GM18873 (cell line): ENCODE data around the gene PHF21A.
"Not testable (repeated sequence)": the region's sequence is repeated elsewhere in the genome, so short reads cannot be mapped to it uniquely, and the experiment has no call there.

Experiments used
- ATAC-seq: cut with Tn5 transposase; IDR thresholded peaks from one replicate; pipeline ENCODE4 v1.9.1; 2021; ENCODE audit warnings: mild to moderate bottlenecking, moderate library complexity, moderate number of reproducible peaks; ENCODE audit not compliant: unreplicated experiment, low FRiP score

Gene PHF21A

DNA sequence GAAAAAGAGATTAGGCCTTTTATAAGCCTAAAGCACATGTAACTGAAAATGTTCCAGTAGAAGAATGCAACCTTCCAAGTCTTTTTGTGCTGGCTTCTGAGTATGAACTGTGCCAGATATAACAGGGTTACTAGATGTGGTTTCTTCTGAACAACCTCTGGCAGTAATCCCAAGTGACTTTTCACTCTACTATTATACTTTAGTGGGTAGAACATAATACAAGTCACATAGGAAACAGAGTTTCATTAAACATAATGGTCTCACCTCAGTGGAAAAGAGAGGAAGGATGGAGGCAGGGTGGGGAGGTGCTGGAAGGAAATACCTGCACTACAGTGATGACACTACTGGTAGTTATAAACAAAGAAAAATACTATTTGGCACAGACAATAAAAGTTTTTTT lies 81.3 kb downstream of the PHF21A start:
- no peak for ATAC-seq

DNA sequence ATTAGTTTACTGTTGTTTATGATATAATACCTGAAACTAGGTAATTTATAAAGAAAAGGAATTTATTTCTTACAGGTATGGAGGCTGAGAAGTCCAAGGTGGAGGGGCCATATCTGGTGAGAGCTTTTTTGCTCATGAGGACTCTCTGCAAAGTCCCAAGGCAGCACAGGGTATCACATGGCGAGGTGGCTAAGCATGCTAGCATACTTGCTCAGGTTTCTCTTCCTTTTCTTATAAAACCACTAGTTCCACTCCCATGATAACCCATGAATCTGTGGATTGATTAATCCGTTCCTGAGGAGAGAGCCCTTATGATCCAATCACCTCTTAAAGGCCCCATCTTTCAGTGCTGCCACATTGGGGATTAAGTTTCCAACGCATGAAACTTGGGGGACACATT lies 82.7 kb downstream of the PHF21A start:
- ATAC-seq = no peak

DNA sequence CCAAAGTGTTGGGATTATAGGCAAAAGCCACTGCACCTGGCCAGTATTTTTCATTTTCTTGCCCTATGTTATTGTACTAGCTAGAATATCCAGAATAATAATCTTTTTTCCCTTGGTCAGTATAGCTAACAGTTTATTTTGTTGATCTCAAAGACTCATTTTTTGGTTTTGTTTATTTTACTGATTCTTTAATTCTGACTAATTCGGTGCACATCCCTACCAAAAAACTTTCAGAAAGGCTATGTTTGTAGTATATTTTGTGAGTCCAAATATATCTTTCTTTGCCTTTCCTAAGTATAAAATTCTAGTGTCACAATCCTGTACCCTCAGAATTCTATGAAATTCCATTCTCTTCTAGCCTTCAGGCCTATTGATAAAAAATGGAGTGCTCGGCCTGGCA lies 84.3 kb downstream of the PHF21A start:
- no peak for ATAC-seq

DNA sequence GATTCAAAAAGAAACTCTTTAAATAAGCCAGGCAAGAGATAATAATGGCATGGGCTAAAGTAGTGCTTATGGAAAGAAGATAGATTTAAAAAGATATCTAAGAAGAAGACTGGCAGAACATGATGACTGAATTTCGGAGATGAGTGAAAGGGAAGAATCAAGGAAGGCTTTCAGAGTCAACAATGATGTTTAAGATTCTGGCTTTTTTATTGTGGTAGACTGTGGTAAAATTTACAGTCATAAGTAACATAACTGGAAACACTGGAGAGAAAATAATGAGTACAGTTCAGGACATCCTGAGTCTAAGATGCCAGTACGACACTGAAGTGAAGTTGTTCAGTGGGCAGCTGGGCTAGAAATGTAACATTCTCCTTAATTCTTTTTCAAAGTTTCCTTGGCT lies 85.2 kb downstream of the PHF21A start:
- ATAC-seq = no peak

DNA sequence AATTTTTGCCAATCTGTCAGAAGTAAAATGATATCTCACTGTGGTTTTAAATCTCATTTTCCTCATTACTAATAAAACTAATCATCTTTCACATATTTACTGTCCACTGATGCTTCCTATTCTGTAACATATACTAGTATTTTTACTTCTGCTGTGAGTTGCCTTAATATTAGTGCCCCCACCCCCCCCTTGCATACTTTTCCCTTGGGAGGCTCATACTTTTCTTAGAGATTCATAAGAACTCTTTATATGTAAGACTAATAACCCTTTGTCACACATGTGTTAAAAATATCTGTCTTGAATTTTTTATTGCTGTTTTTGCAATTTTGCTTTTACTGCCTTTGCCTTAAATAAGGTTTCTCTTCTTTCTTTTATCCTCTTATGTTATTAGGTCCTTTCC lies 87.2 kb downstream of the PHF21A start:
- ATAC-seq = no peak

DNA sequence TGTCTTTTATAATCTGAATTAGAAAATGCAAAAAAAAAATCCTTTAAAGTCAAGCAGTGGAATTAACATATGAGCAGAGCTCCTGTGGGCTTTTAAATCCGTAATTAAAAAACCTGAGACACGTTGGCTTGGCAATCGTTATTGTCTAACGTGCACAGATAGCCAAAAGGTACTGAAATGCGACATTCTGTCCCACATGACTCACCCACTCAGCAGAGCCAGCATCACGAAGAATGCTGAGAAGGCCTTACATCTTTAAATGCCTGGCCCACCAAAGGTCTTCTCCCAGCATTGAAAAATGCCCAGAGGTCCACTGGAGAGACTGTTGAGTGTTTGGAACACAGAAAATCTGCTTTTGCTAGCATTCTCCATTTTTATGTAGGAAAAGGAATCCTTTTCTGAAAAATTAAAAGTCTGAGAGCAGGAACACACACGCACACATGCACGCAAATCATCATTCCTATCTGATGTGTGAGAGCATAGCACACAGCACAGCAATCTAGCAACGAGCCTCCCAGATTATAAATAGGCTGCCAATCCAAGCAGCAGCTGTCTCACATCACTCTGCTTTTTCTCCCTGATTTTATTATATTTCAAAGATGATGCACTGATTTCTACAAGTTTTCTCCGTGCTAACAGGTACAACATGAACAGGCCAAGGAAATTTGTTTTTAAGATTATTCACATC lies 94.5 kb downstream of the PHF21A start:
- ATAC-seq = no peak

DNA sequence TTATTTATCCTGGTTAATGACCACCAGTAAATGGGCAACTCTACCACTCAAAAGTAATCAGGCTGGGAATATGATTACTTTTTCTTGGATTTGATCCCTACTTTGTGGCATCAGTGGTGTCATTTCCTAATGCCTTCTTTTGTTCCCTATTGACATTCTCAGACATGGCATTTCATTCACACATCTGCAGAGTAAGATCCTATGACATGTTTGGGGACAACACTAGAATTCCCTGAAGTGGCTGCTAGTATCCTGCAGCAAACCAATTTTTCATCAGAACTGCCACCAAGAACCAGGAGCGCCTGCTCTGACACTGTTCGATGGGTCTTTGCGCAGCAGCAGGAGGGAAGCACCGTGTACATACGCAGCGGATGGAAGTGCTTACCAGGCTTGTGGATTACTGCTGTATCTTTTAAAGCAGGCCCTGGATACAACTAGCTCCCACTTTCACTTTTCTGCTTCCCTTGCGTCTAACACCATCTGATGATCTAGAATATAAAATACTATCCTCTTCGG lies 101.1 kb downstream of the PHF21A start:
- no peak for ATAC-seq

DNA sequence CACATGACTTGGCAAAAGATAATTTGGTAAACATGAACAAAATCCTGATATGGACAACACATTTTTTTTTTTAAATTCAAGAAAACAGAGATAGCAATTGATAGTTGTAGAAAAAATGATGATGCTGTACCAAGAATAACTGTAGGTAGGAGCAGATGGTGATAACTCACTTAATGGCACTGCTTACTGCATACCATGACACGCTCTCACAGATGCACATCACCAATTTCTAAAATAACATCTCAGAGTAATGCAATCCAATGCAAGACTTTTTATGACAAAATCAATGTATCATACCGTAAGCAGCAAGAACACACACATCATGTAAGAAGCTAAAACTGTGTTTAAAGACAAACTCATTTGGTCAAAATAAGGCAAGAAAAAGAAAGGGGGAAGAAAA lies 102.6 kb downstream of the PHF21A start:
- no peak for ATAC-seq

DNA sequence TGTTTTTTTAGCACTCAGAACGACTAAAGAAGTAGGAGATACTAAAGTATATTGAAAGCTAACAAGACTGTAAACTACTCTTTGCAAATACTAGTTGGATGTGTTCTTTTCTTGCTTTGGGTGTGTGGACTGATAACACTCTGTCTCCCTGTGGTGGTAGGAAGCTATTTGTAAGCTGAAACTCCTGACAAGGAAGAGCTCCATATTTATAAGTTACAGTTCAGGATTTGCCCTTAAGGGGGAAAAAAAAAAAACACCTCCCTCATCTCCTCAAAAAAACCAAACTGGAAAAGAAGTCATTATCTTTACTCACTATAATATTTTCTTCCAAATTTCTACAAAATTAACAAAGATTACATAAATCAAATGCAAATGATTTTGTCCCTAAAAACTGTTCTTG lies 103.9 kb downstream of the PHF21A start:
- no peak for ATAC-seq

DNA sequence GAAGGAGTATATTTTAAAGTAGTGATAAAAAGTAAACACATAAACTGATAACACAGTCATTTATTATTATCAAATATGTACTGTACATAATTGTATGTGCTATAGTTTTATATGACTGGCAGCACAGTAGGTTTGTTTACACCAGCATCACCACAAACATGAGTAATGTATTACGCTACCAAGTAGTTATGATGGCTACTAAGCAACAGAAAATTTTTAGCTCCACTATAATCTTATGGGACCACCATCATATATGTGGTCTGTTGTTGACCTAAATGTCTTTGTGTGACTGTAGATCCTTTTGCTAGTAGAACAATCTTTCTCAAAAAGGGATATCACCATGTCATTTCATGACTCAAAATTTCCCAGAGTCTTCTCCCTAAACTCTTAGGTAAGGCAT lies 105.3 kb downstream of the PHF21A start:
- no peak for ATAC-seq

DNA sequence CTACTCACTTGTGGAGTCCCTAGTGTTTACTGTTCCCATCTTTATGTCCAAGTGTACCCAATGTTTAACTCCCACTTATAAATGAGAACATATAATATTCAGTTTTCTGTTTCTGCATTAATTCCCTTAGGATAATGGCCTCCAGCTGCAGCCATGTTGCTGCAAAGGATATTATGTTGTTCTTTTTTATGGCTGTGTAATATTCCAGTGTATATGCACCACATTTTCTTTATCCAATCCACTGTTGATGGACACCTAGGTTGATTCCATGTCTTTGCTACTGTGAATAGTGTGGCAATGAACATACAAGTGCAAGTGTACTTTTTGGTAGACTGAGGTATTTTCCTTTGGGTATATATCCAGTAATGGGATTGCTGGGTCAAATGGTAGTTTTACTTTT lies 107.1 kb downstream of the PHF21A start:
- not testable (repeated sequence) for ATAC-seq

DNA sequence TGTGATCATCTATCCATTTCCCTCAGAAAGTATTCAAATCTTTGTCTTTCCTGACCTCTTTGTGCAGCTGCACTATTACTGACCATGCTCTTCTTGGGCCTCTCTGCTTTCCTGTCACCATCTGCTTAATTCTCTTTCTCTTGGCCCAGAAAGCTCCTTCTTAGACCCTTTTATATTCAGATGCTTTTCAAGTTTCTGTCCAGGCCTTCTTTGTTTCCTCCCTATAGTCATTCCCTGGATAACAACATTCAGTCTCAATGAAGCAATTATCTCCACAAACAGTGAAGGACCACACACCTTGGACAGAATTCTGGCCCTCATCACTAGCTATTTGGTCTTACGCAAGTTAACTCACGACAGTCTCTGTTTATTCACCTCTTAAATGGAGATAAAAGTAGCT lies 109.1 kb downstream of the PHF21A start:
- no peak for ATAC-seq

DNA sequence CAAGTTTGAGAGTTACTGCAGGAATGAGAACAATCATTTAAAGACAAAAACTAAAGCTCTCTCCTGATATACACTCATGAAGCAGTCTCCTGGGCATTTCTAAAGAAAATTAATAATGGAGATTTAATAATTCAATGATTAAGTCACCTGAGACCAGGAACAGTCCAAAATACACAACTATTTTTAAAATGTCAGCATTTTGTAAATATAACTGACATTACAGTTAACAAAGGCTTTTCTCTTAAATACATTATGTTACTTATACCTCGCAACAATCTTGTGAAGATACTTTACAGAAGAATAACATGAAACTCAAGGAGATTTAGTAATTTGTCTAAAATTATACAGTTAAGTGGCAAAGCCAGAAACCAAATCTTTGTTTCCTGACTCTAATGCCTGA lies 111.2 kb downstream of the PHF21A start:
- no peak for ATAC-seq

DNA sequence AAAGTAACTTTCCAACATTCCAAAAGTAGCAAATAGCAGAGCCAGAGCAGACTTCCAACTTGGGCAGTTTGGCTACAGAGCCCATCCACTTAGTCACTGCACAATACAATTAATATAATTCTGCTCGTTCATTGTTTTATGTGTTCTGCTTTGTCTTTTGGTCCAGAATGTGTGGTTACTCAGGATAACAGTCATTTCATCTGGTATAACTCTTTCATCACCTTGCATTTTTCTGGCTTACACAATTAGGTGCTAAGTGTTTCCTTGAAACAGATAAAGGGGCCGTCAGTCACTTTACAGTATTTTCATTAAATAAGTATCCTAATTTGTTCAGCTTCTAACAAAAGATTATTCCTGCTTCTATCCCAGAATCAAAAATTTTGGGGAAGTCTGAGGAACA lies 111.6 kb downstream of the PHF21A start:
- ATAC-seq = no peak

DNA sequence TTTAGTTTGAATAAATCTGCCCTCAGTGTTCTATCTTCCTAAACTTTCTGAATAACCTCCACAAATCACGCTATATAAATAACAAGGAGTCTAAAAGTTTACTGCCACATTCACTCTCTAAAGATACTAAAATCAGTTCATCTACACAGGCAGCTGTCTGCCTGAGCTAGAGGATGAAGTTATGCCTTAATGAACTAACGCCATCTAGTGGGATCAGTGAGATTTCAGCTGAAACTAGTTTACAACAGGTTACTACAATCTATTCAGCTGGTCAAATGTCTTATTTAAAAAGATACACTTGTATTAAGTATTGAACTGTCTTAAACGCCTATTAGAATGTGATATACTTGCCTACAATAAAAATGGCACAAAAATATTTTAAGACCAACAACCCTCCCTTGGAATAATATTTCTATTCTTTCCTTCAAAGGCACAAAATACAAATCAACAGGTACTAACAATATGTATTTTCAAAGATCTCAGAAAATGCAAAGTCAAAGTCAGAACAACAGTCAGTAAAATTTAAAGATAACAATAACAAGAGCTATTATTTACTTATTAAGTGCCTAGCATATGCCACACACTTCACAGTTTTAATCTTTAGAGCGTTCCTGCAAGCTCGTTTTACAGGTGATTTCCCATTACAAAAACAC lies 114.7 kb downstream of the PHF21A start:
- no peak for ATAC-seq

DNA sequence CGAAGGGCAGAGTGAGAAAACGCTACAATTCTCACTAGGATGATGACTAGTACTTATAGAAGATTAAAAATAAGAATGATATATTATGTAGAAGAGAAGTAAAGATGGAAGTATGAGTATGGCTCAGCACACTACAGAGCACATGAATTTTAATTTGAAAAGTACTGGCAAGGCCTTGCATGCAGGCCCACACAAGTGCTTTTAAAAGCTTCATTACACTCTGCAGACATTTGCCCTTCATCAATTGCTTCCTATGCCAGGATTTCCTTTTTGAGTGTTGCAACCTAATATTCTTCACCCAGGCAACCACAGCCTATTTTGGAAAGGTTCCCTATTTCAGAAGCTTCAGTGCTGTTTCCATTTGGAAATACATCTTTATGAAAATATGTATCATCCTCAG lies 117.7 kb downstream of the PHF21A start:
- ATAC-seq = no peak

DNA sequence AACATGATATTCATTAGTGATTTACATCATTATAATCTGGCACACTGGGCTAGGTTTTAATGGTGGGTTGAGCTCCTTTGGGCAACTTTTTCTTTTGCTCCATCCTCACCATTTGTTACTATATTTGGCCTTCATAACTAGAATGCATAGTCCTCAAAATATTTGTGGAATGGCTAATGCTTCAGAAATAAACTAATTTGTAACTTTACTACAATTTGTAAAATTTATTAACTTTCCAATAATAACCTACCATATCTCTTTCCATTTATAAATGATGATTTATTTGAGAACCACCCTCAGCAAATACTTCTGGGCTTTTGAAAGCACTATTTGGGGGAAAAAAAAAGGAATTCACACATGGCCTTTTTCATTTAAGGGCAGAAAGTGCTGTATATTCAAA lies 119.1 kb downstream of the PHF21A start:
- ATAC-seq = no peak

DNA sequence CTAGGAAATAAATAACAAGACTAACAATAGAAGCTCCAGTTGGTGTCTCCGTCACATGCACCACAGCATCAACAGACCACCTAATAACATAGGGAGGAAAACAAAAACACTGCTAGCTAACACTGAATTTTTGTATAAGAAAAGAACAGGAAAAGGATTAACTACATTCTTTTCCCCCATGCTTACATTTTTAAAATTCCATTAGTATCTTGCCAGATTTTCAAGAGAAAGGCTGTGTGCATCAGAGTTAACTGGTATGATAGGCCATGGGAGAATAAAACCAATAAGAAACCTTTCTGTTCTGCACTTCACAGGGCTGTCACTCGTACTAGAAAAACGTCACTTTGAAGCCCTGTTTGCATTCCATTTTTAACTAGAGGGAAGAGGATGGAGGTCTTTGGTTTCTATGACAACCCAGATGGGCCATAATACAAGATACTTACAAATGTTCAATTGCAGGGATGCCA lies 119.8 kb downstream of the PHF21A start:
- ATAC-seq = no peak

DNA sequence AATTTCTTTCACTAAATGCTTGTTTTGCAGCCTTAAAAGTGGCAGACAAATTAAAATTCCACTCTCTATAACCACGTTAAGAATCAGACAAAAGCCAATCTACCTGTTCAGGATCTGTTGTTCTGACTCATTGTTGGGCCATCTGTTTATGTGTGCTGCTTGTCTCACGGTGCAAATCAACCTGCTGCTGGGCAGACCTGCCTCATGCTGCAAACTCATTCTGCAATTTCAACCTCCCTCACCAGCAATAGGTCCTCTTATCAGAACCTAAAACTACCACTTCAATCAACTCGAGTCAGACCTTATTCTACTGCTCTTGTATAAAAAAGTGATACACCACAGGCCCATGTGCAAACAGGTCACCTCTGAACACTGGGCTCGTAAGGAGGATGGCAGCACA lies 123.7 kb downstream of the PHF21A start:
- ATAC-seq = no peak

DNA sequence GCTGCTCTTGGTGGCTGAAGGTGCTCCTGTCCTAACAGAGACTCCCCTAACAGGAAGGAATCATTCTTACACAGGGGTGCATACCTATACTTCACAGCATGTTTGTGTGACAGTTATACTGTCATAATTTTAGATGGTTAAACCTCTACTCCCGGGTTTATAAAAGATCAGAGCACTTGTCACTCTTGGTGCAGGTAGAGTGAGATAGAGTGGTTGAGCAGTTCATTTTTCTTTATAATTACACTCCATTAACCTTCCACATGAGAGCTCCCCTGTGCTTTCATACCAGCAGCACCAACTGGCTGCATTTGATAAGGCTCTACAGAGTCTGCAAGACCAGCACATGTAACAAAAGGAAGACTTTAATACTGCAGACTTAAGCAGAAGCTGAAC lies 125.9 kb downstream of the PHF21A start:
- no peak for ATAC-seq

DNA sequence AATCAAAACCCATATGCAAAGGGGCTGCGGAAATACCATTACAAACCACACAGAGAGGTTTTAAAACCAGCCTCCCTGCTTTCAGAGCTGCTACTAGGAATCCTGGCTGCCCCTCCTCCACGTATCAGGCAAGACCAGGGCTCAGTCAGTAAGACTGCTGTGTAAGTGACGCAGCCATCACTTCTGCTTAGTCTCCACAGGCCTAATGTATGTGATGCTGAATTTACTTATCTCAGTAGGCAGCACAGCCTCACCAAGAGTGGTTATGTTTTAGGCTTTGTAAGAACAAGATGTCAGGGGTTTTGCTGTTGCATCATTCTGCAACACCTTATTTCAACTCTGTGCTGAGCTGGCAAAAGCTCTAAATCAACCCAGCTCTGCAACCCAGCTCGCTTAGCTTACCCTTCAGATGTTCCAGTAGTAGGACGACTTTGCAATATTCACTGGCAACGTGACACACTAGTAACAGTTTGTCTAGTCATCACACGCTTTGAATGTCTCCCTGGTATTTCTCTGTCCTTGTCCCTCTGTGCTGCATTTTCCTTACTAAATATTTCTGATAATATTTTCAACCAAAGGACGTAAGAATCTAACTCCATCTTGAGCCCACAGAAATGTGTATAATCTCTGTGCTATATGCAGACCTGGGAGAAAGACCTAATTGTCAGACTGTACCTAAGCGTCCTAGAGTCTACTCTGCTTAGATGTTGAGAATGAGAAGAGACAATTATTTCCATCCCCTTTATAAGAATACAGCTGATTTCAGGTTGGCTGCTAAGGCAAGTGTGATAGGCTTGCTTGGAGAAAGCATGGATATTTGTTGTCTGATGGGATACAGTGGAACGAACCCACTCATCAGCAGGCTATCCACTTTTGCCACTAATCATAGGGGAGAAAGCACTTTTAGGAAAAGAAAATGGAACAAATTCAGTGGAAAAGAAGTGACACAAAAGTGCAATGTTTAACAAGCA lies 126.6 kb downstream of the PHF21A start:
- ATAC-seq = no peak
